ENCODE data around the gene PPP1R14D. TPM values are rescaled to one million over a fixed set of nuclear protein-coding genes. Genes with fewer than 3 reads are reported as not detected.

The PPP1R14D gene
- total RNA-seq, 4 donors from 2014 or later, result 0.51 TPM; not detected in 3

DNA sequence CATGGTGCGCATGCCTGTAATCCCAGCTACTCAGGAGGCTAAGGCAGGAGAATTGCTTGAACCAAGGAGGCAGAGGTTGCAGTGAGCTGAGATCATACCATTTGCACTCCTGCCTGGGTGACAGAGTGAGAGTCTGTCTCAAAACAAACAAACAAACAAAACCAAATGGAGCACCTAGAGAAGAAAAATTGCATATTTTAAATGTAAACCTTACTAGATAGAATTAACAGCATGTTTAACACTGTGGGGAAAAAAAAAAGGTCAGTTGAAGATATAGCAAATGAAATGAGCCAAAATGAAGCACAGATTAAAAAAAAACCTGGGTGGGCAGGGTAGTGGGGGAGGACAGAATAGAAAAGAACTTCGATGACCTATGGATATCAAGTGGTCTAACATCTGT lies 7.3 kb downstream of the PPP1R14D start:
- Histone ChIP-seq H3K27me3 (no peaks in the 10 kb centered on the region), H3K4me3 (no peak overlapping the region), H3K36me3 (no peaks in the 10 kb centered on the region), H3K4me1 (no peaks in the 10 kb centered on the region), H3K9me3 (no peaks in the 10 kb centered on the region), H3K27ac (no peak overlapping the region)
- no peak for ATAC-seq
- in situ Hi-C loops (cut with MboI; ENCODE audit: low sequenced_read_pairs in 4 of 4) (no loop called here), intact Hi-C loops (cut with DNase I; ENCODE audit: low total_unique reads) (no loop called here)
- TF ChIP-seq POLR2A (IDR thresholded peaks at IDR 0.05), result no peak
- TF ChIP-seq, protein P1, sequence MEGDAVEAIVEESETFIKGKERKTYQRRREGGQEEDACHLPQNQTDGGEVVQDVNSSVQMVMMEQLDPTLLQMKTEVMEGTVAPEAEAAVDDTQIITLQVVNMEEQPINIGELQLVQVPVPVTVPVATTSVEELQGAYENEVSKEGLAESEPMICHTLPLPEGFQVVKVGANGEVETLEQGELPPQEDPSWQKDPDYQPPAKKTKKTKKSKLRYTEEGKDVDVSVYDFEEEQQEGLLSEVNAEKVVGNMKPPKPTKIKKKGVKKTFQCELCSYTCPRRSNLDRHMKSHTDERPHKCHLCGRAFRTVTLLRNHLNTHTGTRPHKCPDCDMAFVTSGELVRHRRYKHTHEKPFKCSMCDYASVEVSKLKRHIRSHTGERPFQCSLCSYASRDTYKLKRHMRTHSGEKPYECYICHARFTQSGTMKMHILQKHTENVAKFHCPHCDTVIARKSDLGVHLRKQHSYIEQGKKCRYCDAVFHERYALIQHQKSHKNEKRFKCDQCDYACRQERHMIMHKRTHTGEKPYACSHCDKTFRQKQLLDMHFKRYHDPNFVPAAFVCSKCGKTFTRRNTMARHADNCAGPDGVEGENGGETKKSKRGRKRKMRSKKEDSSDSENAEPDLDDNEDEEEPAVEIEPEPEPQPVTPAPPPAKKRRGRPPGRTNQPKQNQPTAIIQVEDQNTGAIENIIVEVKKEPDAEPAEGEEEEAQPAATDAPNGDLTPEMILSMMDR (IDR thresholded peaks at IDR 0.05 in 4 of 5, conservative IDR thresholded peaks at IDR 0.05 in 1 of 5), result no peak
- DNase-seq, result no peak

DNA sequence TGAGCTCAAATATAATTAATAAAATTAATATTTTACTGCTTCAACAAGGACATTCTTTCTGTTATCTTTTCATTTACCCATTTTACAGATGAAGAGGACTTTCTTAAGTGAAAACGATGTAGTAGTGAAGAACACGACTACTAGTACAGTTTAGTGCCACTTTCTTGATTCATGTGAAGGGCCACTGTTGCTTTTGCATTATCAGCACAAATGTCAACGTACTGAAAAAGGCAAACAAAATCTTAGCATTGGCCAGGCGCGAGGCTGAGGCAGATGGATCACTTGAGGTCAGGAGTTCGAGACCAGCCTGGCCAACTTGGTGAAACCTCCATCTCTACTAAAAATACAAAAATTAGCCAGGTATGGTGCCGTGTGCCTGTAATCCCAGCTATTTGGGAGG lies 9.5 kb downstream of the PPP1R14D start:
- intact Hi-C loops (cut with DNase I; ENCODE audit: low total_unique reads), result no loop called here
- Histone ChIP-seq H3K9me3 (no peaks in the 10 kb centered on the region), H3K27me3 (no peaks in the 10 kb centered on the region), H3K4me1 (no peaks in the 10 kb centered on the region), H3K27ac (no peak overlapping the region), H3K36me3 (no peaks in the 10 kb centered on the region), H3K4me3 (no peak overlapping the region)
- in situ Hi-C loops (cut with MboI; ENCODE audit: low sequenced_read_pairs in 4 of 4), result no loop called here
- DNase-seq (no peak), ATAC-seq (no peak)
- TF ChIP-seq POLR2A (IDR thresholded peaks at IDR 0.05), result no peak
- TF ChIP-seq, protein P1 (IDR thresholded peaks at IDR 0.05 in 4 of 5, conservative IDR thresholded peaks at IDR 0.05 in 1 of 5), result no peak

DNA sequence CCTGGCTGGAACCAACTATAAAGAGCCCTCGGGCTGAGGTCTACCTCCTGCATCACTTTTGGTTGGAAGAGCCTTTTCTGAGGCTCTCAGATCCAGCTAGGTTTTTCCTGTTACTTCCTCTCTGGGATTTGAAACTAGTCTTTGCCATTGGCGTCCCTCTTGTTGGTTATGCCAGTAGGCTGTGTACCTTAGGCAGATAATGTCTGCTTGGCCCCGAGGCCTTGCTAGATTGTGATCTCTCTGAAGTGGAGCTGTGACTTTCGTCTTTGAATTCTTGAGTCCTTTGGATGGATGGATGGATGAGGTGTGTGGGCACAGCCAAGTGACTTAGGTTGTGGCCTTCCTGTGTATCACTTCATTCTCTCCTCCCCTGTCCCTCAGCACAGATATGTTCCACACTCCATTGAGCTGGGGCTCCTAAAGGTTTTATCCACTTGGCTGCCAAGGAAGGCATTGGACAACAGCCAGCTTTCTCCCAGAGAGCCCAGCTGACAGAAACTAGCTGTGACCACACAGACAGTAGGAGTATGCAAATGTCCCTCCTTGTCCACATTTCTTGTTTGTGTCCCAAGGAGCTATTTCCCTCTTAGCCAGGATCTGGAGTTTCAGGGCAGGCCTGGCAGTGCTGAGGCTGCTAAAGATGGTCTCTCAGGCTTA lies 13.3 kb downstream of the PPP1R14D start:
- TF ChIP-seq, protein P1 (IDR thresholded peaks at IDR 0.05 in 4 of 5, conservative IDR thresholded peaks at IDR 0.05 in 1 of 5), result no peak
- TF ChIP-seq POLR2A (IDR thresholded peaks at IDR 0.05), result no peak
- Histone ChIP-seq H3K27me3 (no peaks in the 10 kb centered on the region), H3K27ac (no peak overlapping the region), H3K4me1 (no peaks in the 10 kb centered on the region), H3K36me3 (peaks cover 0 to 19% of the 10 kb centered on the region in 2 donors), H3K9me3 (no peaks in the 10 kb centered on the region), H3K4me3 (no peak overlapping the region)
- intact Hi-C loops (cut with DNase I; ENCODE audit: low total_unique reads) (no loop called here), in situ Hi-C loops (cut with MboI; ENCODE audit: low sequenced_read_pairs in 4 of 4) (no loop called here)
- no peak for ATAC-seq
- no peak for DNase-seq

DNA sequence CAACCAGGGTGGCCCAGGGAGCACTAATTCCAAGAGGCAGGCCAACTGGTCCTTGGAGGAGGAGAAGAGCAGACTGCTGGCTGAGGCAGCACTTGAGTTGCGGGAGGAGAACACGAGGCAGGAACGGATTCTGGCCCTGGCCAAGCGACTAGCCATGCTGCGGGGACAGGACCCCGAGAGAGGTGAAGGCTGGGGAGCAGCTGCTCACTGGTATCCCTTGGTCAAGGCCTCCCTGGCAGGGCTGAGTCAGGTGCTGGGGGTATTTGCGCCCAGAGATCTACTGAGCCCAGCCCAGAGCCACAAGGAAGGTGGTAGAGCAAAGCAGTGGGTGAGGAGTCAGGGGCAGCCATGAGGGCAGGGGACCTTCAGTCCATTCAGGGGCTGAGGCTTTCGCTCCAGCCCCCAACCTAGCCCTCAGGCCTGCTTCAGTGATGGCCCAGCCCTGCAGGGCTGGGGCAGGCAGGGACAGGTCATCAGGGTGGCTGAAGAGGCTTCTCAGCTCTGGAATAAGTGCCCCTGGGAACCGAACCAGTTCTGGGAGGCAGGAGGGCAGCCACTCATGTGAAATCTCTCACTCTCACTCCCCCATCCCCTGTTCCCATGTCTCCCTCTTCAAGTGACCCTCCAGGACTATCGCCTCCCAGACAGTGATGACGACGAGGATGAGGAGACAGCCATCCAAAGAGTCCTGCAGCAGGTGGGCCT lies 15.6 kb downstream of the PPP1R14D start:
- in situ Hi-C loops (cut with MboI; ENCODE audit: low sequenced_read_pairs in 4 of 4), result no loop called here

More for the DNA sequence above, 15.6 kb downstream of the PPP1R14D start:
- intact Hi-C loops (cut with DNase I; ENCODE audit: low total_unique reads), result no loop called here
- peaks cover 0 to 6% of the 10 kb centered on the region in 2 donors for H3K4me1 ChIP-seq
- H3K36me3 ChIP-seq, result peaks cover 0 to 26% of the 10 kb centered on the region in 2 donors
- no peak for TF ChIP-seq POLR2A (IDR thresholded peaks at IDR 0.05)
- TF ChIP-seq, protein P1 (IDR thresholded peaks at IDR 0.05 in 4 of 5, conservative IDR thresholded peaks at IDR 0.05 in 1 of 5), result no peak
- H3K4me3 ChIP-seq, result no peak overlapping the region
- H3K9me3 ChIP-seq, result no peaks in the 10 kb centered on the region
- no peak overlapping the region for H3K27ac ChIP-seq
- ATAC-seq (no peak), DNase-seq (no peak)
- H3K27me3 ChIP-seq, result no peaks in the 10 kb centered on the region

Measured in gastrocnemius medialis (tissue), 4 donors.